Osteocyte (in vitro differentiated cells): Measurements from ENCODE around the gene DIPK1B. TPM values are rescaled to one million over a fixed set of nuclear protein-coding genes. Genes with fewer than 3 reads are reported as not detected.

Experiments
- DNase-seq: peaks from one replicate; pipeline ENCODE4 v3.0.0; 2021; ENCODE audit warnings: mixed read lengths; ENCODE audit not compliant: unreplicated experiment; ENCODE audit errors: extremely low spot score
- H3K27ac Mint-ChIP-seq: one replicate; pipeline ENCODE4 v1.8.0; 2021; ENCODE audit warnings: mild to moderate bottlenecking, mixed read lengths; ENCODE audit not compliant: unreplicated experiment
- H3K27me3 Mint-ChIP-seq: one replicate; pipeline ENCODE4 v1.8.0; 2021; ENCODE audit warnings: mixed read lengths; ENCODE audit not compliant: unreplicated experiment
- H3K36me3 Mint-ChIP-seq: one replicate; pipeline ENCODE4 v1.8.0; 2021; ENCODE audit warnings: mixed read lengths; ENCODE audit not compliant: unreplicated experiment
- H3K4me1 Mint-ChIP-seq: one replicate; pipeline ENCODE4 v1.8.0; 2021; ENCODE audit warnings: mixed read lengths; ENCODE audit not compliant: unreplicated experiment
- H3K4me3 Mint-ChIP-seq: one replicate; pipeline ENCODE4 v1.8.0; 2021; ENCODE audit warnings: mild to moderate bottlenecking, moderate library complexity, mixed read lengths; ENCODE audit not compliant: unreplicated experiment
- H3K9me3 Mint-ChIP-seq: one replicate; pipeline ENCODE4 v1.8.0; 2021; ENCODE audit warnings: mixed read lengths; ENCODE audit not compliant: unreplicated experiment
- microRNA-seq: library from miRNA; unstranded; fragments of <30 nt; microRNA quantifications from one replicate; pipeline ENCODE4 v1.1.0, GENCODE V29; 2020; ENCODE audit not compliant: unreplicated experiment
- total RNA-seq: library from RNA; stranded (reverse); gene quantifications from 2 replicates; pipeline ENCODE4 v1.2.1, GENCODE V29; 2021
- TF ChIP-seq, protein P1 (sequence below): fragments of 200-600 bp; sonication (generic); IDR thresholded peaks from 2 replicates; pipeline ENCODE4 v1.5.0; 2021; ENCODE audit warnings: antibody characterized with exemption, mild to moderate bottlenecking, moderate library complexity

Gene DIPK1B
- total RNA-seq, 1 donor from 2014 or later = 11.4 TPM

GRCh38 chr9:136773386-136774044 lies 61.1 kb downstream of the DIPK1B start:
- DNase-seq = no peak
- TF ChIP-seq, protein P1, sequence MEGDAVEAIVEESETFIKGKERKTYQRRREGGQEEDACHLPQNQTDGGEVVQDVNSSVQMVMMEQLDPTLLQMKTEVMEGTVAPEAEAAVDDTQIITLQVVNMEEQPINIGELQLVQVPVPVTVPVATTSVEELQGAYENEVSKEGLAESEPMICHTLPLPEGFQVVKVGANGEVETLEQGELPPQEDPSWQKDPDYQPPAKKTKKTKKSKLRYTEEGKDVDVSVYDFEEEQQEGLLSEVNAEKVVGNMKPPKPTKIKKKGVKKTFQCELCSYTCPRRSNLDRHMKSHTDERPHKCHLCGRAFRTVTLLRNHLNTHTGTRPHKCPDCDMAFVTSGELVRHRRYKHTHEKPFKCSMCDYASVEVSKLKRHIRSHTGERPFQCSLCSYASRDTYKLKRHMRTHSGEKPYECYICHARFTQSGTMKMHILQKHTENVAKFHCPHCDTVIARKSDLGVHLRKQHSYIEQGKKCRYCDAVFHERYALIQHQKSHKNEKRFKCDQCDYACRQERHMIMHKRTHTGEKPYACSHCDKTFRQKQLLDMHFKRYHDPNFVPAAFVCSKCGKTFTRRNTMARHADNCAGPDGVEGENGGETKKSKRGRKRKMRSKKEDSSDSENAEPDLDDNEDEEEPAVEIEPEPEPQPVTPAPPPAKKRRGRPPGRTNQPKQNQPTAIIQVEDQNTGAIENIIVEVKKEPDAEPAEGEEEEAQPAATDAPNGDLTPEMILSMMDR = no peak
- no peak overlapping the region for H3K27ac Mint-ChIP-seq

More at GRCh38 chr9:136773386-136774044, 61.1 kb downstream of the DIPK1B start:
- Mint-ChIP-seq H3K4me1 (peaks cover 1% of the 10 kb centered on the region), H3K4me3 (no peak overlapping the region), H3K36me3 (no peaks in the 10 kb centered on the region), H3K9me3 (peaks cover 4% of the 10 kb centered on the region), H3K27me3 (peaks cover 21% of the 10 kb centered on the region)

Small RNA genes lying within 50 kb of the gene (microRNA-seq; reads per million reads assigned to microRNA genes)
- 1,139 reads per million, percentile 79 among the genes with 10 or more reads in this experiment for gene MIR126
- gene MIR6722 = not detected

Other genes starting within 250 kb of the DIPK1B start
- gene SEC16A, start 229.5 kb upstream of the DIPK1B start, total RNA-seq = 85.0 and 88.5 TPM in 2 replicates
- gene NOTCH1, start 166.5 kb upstream of the DIPK1B start, total RNA-seq = 44.9 and 53.6 TPM in 2 replicates
- gene EGFL7, start 49.7 kb upstream of the DIPK1B start, total RNA-seq = 6.9 and 8.4 TPM in 2 replicates
- 34.4 and 36.4 TPM in 2 replicates for gene AGPAT2, start 25.1 kb upstream of the DIPK1B start, total RNA-seq
- gene LCN10, start 30.4 kb downstream of the DIPK1B start, total RNA-seq = not detected in 2 replicates
- not detected in 2 replicates for gene LCN6, start 36.0 kb downstream of the DIPK1B start, total RNA-seq
- not detected in 2 replicates for gene LCN8, start 45.7 kb downstream of the DIPK1B start, total RNA-seq
- not detected in 2 replicates for gene LCN15, start 51.9 kb downstream of the DIPK1B start, total RNA-seq
- gene TMEM141, start 78.8 kb downstream of the DIPK1B start, total RNA-seq = 29.2 and 36.0 TPM in 2 replicates
- 0.89 and 0.94 TPM in 2 replicates for gene CCDC183, start 83.8 kb downstream of the DIPK1B start, total RNA-seq
- 82.2 and 84.7 TPM in 2 replicates for gene RABL6, start 95.4 kb downstream of the DIPK1B start, total RNA-seq
- 4.4 and 4.5 TPM in 2 replicates for gene AJM1, start 129.9 kb downstream of the DIPK1B start, total RNA-seq
- 131 and 142 TPM in 2 replicates for gene PHPT1, start 136.8 kb downstream of the DIPK1B start, total RNA-seq
- gene MAMDC4, start 139.8 kb downstream of the DIPK1B start, total RNA-seq = 7.4 and 9.4 TPM in 2 replicates
- gene EDF1, start 153.7 kb downstream of the DIPK1B start, total RNA-seq = 338 and 342 TPM in 2 replicates
- 12.2 and 14.4 TPM in 2 replicates for gene TRAF2, start 173.9 kb downstream of the DIPK1B start, total RNA-seq
- 84.4 and 93.0 TPM in 2 replicates for gene FBXW5, start 232.2 kb downstream of the DIPK1B start, total RNA-seq
- gene C8G, start 232.7 kb downstream of the DIPK1B start, total RNA-seq = 1.3 and 1.7 TPM in 2 replicates
- gene LCN12, start 239.7 kb downstream of the DIPK1B start, total RNA-seq = 0.57 and 1.4 TPM in 2 replicates